HG02870 (cell line): ENCODE results near the gene EVI2A.

Experiments
- ATAC-seq: cut with Tn5 transposase; IDR thresholded peaks from one replicate; pipeline ENCODE4 v1.9.1; 2021; ENCODE audit warnings: mild to moderate bottlenecking, moderate library complexity; ENCODE audit not compliant: unreplicated experiment

EVI2A gene

GRCh38 chr17:31279401-31279800, 42.0 kb downstream of the EVI2A start:
- ATAC-seq, result no peak

GRCh38 chr17:31275116-31275515, 46.3 kb downstream of the EVI2A start:
- no peak for ATAC-seq

- ATAC-seq, result no peak
Measured at GRCh38 chr17:31274252-31274651, 47.2 kb downstream of the EVI2A start.

GRCh38 chr17:31273516-31273915, 47.9 kb downstream of the EVI2A start:
- ATAC-seq, result no peak

DNA sequence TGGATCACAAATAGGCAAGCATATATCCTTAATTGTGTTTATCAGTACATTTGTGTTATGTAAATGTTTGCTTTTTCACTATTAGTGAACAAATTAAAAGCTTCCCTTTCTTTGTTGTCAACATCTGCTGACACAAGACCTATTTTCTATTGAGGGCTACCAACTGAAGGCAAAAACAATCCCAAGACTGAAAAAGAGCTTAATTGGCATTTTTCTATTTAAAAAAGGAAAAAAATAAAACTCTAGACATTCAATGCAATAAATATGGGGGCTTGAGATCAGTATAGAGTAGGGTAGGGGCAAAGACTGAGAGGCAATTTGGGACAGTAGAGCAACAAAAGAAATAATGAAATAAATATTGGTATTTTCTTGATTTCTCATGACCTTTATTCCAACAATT, 48.6 kb downstream of the EVI2A start:
- ATAC-seq, result no peak

- ATAC-seq, result no peak
Measured at GRCh38 chr17:31272236-31272635, 49.2 kb downstream of the EVI2A start.

GRCh38 chr17:31269578-31269983, 51.8 kb downstream of the EVI2A start:
- no peak for ATAC-seq

DNA sequence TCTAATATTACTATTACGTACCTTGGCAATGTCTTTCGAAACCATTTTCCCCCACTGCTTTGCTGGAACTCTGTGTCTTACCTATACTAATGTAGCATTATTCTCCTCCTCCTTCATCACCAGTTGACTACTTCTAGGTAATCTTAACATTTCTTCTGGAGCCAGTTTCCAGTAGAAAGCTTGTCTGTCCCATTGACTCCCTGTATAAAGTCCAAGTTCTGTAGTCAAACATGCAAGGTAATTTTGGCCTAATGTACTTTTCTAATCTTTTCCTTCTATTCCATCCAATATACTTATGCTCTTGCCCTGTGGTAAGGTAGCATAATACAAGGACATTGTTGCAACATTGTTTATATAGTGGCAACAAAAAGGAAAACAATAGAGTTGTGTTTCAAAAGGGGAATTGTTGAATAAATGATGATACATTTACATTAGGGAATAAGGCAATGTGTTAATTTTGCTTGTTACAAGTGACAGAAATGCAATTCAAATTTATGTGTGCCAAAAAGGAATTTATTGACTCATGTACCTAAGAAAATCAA, 52.3 kb downstream of the EVI2A start:
- ATAC-seq, result no peak
